Suprapubic skin (tissue), 4 donors: ENCODE data around the gene CMPK2. TPM values are rescaled to one million over a fixed set of nuclear protein-coding genes. Genes with fewer than 3 reads are reported as not detected.

Source experiments
- DNase-seq, 2 donors: peaks; one replicate each; pipeline ENCODE4 v3.0.0-alpha.2; 2019; ENCODE audit warnings: low spot score in 2 of 2
- H3K27ac ChIP-seq: fragments of 200-600 bp; sonication (generic); one replicate; pipeline ENCODE4 v1.5.1; 2019
- H3K27me3 ChIP-seq: fragments of 200-600 bp; sonication (generic); one replicate; pipeline ENCODE4 v1.5.1; 2019
- H3K36me3 ChIP-seq: fragments of 200-600 bp; sonication (generic); one replicate; pipeline ENCODE4 v1.5.1; 2019
- H3K4me1 ChIP-seq: fragments of 200-600 bp; sonication (generic); one replicate; pipeline ENCODE4 v1.5.1; 2019
- H3K4me3 ChIP-seq: fragments of 200-600 bp; sonication (generic); one replicate; pipeline ENCODE4 v1.5.1; 2019; ENCODE audit warnings: mild to moderate bottlenecking
- H3K9me3 ChIP-seq: fragments of 200-600 bp; sonication (generic); one replicate; pipeline ENCODE4 v1.5.1; 2019
- CTCF ChIP-seq, 2 donors: fragments of 200-600 bp in 1 of 2; fragments of 450-650 bp in 1 of 2; sonication (generic) in 1 of 2; IDR thresholded peaks; one replicate each; pipeline ENCODE4 v1.5.1; 2016 to 2019; ENCODE audit warnings: antibody characterized with exemption in 2 of 2, mild to moderate bottlenecking in 1 of 2, moderate library complexity in 1 of 2
- EP300 ChIP-seq: sonication (generic); formaldehyde crosslinking; IDR thresholded peaks from one replicate; pipeline ENCODE4 v1.6.1; 2017; ENCODE audit warnings: antibody characterized with exemption
- POLR2A ChIP-seq, 2 donors: fragments of 450-650 bp; IDR thresholded peaks; one replicate each; pipeline ENCODE4 v1.6.1; 2017; ENCODE audit warnings: antibody characterized with exemption in 2 of 2, mild to moderate bottlenecking in 2 of 2, moderate library complexity in 2 of 2
- POLR2AphosphoS5 ChIP-seq, 3 donors: sonication (generic); formaldehyde crosslinking; IDR thresholded peaks; one replicate each; pipeline ENCODE4 v1.6.1; 2017; ENCODE audit warnings: antibody characterized with exemption in 3 of 3
- WGBS: methylation state at CpG from one replicate; pipeline ENCODE4 v1.1.5; 2018; 5-methylcytosine and 5-hydroxymethylcytosine counted together
- total RNA-seq, 4 donors: library from RNA; depleted of rRNA; stranded (reverse); fragments of >200 nt; gene quantifications; one replicate each; pipeline ENCODE4 v1.1.0, GENCODE V29; 2016

CMPK2 gene
- total RNA-seq, 4 donors from 2014 or later, result 0.83 to 3.1 (median 1.3) TPM

GRCh38 chr2:6852195-6852594, 13.5 kb downstream of the CMPK2 start:
- no peak for TF ChIP-seq POLR2A (IDR thresholded peaks at IDR 0.05)
- no peak for TF ChIP-seq POLR2AphosphoS5 (IDR thresholded peaks at IDR 0.05)
- TF ChIP-seq CTCF (IDR thresholded peaks at IDR 0.05), result no peak
- no peak for TF ChIP-seq EP300
- Histone ChIP-seq H3K27me3 (no peaks in the 10 kb centered on the region), H3K4me1 (no peaks in the 10 kb centered on the region), H3K9me3 (peaks cover 4% of the 10 kb centered on the region), H3K4me3 (no peak overlapping the region), H3K36me3 (peaks cover 29% of the 10 kb centered on the region), H3K27ac (no peak overlapping the region)
- DNase-seq, result no peak
- WGBS, result 93% methylated on average over 2 of the region's 2 CpGs

GRCh38 chr2:6846967-6847681, 18.6 kb downstream of the CMPK2 start:
- no peak for TF ChIP-seq POLR2A (IDR thresholded peaks at IDR 0.05)
- TF ChIP-seq EP300, result no peak
- no peak for TF ChIP-seq CTCF (IDR thresholded peaks at IDR 0.05)
- TF ChIP-seq POLR2AphosphoS5 (IDR thresholded peaks at IDR 0.05), result no peak
- peaks cover 48% of the 10 kb centered on the region for H3K9me3 ChIP-seq
- no peaks in the 10 kb centered on the region for H3K4me1 ChIP-seq
- no peak overlapping the region for H3K27ac ChIP-seq
- 88% methylated on average over 6 of the region's 6 CpGs for WGBS
- no peak overlapping the region for H3K4me3 ChIP-seq
- H3K36me3 ChIP-seq, result peaks cover 35% of the 10 kb centered on the region
- no peak for DNase-seq
- H3K27me3 ChIP-seq, result no peaks in the 10 kb centered on the region

- H3K9me3 ChIP-seq, result peaks cover 51% of the 10 kb centered on the region
- DNase-seq, result no peak
- H3K27ac ChIP-seq, result no peak overlapping the region
- no peak overlapping the region for H3K4me3 ChIP-seq
- peaks cover 35% of the 10 kb centered on the region for H3K36me3 ChIP-seq
- no peaks in the 10 kb centered on the region for H3K27me3 ChIP-seq
- TF ChIP-seq POLR2AphosphoS5 (IDR thresholded peaks at IDR 0.05) (no peak), CTCF (IDR thresholded peaks at IDR 0.05) (no peak), EP300 (no peak), POLR2A (IDR thresholded peaks at IDR 0.05) (no peak)
- 83% methylated on average over 1 of the region's 1 CpG for WGBS
- no peaks in the 10 kb centered on the region for H3K4me1 ChIP-seq
Observed at GRCh38 chr2:6846540-6846939, 19.2 kb downstream of the CMPK2 start.

GRCh38 chr2:6845903-6846302, 19.8 kb downstream of the CMPK2 start:
- H3K27ac ChIP-seq, result no peak overlapping the region
- no peak overlapping the region for H3K4me3 ChIP-seq
- DNase-seq, result no peak
- H3K4me1 ChIP-seq, result no peaks in the 10 kb centered on the region
- no peaks in the 10 kb centered on the region for H3K27me3 ChIP-seq
- WGBS, result 94% methylated on average over 2 of the region's 2 CpGs
- H3K36me3 ChIP-seq, result peaks cover 29% of the 10 kb centered on the region
- peaks cover 51% of the 10 kb centered on the region for H3K9me3 ChIP-seq
- TF ChIP-seq POLR2AphosphoS5 (IDR thresholded peaks at IDR 0.05), result no peak
- TF ChIP-seq POLR2A (IDR thresholded peaks at IDR 0.05), result no peak
- TF ChIP-seq EP300, result no peak
- no peak for TF ChIP-seq CTCF (IDR thresholded peaks at IDR 0.05)

GRCh38 chr2:6845312-6845711, 20.4 kb downstream of the CMPK2 start:
- DNase-seq, result no peak
- Histone ChIP-seq H3K27ac (no peak overlapping the region), H3K9me3 (peaks cover 51% of the 10 kb centered on the region), H3K27me3 (no peaks in the 10 kb centered on the region), H3K36me3 (peaks cover 23% of the 10 kb centered on the region), H3K4me1 (no peaks in the 10 kb centered on the region), H3K4me3 (no peak overlapping the region)
- 80% methylated on average over 3 of the region's 3 CpGs for WGBS
- TF ChIP-seq CTCF (IDR thresholded peaks at IDR 0.05) (no peak), POLR2AphosphoS5 (IDR thresholded peaks at IDR 0.05) (no peak), POLR2A (IDR thresholded peaks at IDR 0.05) (no peak), EP300 (no peak)
